Endothelial cell of umbilical vein (primary cell): ENCODE results near the gene RAMP3.

Source experiments
- EZH2 ChIP-seq: IDR thresholded peaks from 2 replicates; pipeline ENCODE4 v1.6.1; 2012; ENCODE audit warnings: borderline replicate concordance, low read depth, mild to moderate bottlenecking, moderate library complexity, low read length, inconsistent platforms; ENCODE audit not compliant: severe bottlenecking
- FOS ChIP-seq: IDR thresholded peaks from 2 replicates; pipeline ENCODE4 v1.6.1; 2011; ENCODE audit warnings: mild to moderate bottlenecking, low read length, moderate library complexity, borderline replicate concordance; ENCODE audit not compliant: insufficient read depth
- GATA2 ChIP-seq: IDR thresholded peaks from 2 replicates; pipeline ENCODE4 v1.7.0; 2011; ENCODE audit warnings: low read depth, mild to moderate bottlenecking, moderate library complexity, mixed read lengths, low read length; ENCODE audit not compliant: insufficient read length, insufficient read depth
- JUN ChIP-seq: IDR thresholded peaks from 2 replicates; pipeline ENCODE4 v1.6.1; 2011; ENCODE audit warnings: borderline replicate concordance, low read depth; ENCODE audit not compliant: insufficient read length, insufficient read depth
- MYC ChIP-seq: IDR thresholded peaks from one replicate; pipeline ENCODE4 v1.6.1; 2011; ENCODE audit warnings: mild to moderate bottlenecking, low read depth, low read length
- POLR2A ChIP-seq: IDR thresholded peaks from 2 replicates; pipeline ENCODE4 v1.6.1; 2012; ENCODE audit warnings: low read depth, mild to moderate bottlenecking, control low read depth, low read length
- POLR2AphosphoS5 ChIP-seq: IDR thresholded peaks from 2 replicates; pipeline ENCODE4 v1.6.1; 2012; ENCODE audit warnings: low read depth, mild to moderate bottlenecking, control low read depth, low read length, moderate library complexity; ENCODE audit not compliant: insufficient read depth
- TF ChIP-seq, protein P1 (sequence below), 2 donors: IDR thresholded peaks; 1 replicate in 1 of 2; 2 replicates in 1 of 2; pipeline ENCODE4 v1.5.1; 2011; ENCODE audit warnings: low read length in 2 of 2, mild to moderate bottlenecking in 2 of 2, moderate library complexity in 2 of 2, control low read depth in 1 of 2, inconsistent platforms in 1 of 2, low read depth in 1 of 2; ENCODE audit not compliant: insufficient read depth in 1 of 2; ENCODE audit errors: extremely low read depth in 1 of 2
- TF ChIP-seq, protein P2 (sequence below): IDR thresholded peaks from 2 replicates; pipeline ENCODE4 v1.6.1; 2011; ENCODE audit not compliant: insufficient read depth, insufficient read length

DNA sequence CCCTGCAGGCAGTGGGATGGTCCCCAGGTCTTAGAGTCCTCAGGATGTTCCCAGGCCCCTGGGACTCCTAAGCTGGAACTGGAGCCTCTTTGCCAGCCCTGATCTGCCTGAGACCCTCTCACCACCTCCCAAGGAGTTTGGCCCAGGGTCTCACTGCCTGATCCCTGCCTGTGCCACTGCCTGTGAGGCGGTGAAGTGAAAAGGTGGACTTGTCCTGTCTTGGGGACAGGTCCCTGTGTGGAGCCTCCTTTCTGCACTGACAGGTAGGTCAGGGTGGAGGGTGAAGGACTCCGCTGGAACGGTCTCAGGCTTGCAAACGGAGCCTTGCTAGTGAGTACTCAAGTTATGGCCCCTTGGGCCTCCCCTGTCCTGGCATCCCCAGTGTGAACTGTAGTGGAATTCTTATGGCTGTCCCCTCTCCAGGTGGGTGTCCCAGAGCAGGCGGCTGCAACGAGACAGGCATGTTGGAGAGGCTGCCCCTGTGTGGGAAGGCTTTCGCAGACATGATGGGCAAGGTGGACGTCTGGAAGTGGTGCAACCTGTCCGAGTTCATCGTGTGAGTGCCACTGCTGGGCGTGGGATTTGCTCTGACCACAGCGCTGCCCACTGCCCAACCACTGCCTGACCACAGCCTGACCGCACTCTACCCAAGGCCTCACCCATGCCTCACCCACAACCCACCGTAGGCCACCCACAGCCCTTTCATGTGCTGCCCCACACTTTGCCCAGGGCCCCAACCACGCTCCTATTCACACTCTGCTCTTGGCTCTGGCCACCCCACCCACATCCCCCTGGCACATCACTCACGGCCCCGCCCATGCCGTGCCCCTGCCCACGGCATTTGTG is 19.5 kb downstream of the RAMP3 start:
- TF ChIP-seq POLR2AphosphoS5 (no peak), JUN (no peak), GATA2 (no peak), POLR2A (no peak), EZH2 (no peak), MYC (no peak), FOS (no peak)
- TF ChIP-seq, protein P1, sequence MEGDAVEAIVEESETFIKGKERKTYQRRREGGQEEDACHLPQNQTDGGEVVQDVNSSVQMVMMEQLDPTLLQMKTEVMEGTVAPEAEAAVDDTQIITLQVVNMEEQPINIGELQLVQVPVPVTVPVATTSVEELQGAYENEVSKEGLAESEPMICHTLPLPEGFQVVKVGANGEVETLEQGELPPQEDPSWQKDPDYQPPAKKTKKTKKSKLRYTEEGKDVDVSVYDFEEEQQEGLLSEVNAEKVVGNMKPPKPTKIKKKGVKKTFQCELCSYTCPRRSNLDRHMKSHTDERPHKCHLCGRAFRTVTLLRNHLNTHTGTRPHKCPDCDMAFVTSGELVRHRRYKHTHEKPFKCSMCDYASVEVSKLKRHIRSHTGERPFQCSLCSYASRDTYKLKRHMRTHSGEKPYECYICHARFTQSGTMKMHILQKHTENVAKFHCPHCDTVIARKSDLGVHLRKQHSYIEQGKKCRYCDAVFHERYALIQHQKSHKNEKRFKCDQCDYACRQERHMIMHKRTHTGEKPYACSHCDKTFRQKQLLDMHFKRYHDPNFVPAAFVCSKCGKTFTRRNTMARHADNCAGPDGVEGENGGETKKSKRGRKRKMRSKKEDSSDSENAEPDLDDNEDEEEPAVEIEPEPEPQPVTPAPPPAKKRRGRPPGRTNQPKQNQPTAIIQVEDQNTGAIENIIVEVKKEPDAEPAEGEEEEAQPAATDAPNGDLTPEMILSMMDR (IDR thresholded peaks at IDR 0.05; ENCODE audit: extremely low read depth in 1 of 2, insufficient read depth in 1 of 2, low read depth in 1 of 2, low read length in 2 of 2), result no peak
- TF ChIP-seq, protein P2, sequence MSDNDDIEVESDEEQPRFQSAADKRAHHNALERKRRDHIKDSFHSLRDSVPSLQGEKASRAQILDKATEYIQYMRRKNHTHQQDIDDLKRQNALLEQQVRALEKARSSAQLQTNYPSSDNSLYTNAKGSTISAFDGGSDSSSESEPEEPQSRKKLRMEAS, result no peak
